GM18499 (cell line): Measurements from ENCODE around the gene TAF7.
"Not testable (repeated sequence)": the region's sequence is repeated elsewhere in the genome, so short reads cannot be mapped to it uniquely, and the experiment has no call there.

Experiments used
- ATAC-seq: cut with Tn5 transposase; IDR thresholded peaks from one replicate; pipeline ENCODE4 v1.9.1; 2021; ENCODE audit warnings: moderate number of reproducible peaks; ENCODE audit not compliant: insufficient read depth, unreplicated experiment

Gene TAF7, protein sequence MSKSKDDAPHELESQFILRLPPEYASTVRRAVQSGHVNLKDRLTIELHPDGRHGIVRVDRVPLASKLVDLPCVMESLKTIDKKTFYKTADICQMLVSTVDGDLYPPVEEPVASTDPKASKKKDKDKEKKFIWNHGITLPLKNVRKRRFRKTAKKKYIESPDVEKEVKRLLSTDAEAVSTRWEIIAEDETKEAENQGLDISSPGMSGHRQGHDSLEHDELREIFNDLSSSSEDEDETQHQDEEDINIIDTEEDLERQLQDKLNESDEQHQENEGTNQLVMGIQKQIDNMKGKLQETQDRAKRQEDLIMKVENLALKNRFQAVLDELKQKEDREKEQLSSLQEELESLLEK

DNA sequence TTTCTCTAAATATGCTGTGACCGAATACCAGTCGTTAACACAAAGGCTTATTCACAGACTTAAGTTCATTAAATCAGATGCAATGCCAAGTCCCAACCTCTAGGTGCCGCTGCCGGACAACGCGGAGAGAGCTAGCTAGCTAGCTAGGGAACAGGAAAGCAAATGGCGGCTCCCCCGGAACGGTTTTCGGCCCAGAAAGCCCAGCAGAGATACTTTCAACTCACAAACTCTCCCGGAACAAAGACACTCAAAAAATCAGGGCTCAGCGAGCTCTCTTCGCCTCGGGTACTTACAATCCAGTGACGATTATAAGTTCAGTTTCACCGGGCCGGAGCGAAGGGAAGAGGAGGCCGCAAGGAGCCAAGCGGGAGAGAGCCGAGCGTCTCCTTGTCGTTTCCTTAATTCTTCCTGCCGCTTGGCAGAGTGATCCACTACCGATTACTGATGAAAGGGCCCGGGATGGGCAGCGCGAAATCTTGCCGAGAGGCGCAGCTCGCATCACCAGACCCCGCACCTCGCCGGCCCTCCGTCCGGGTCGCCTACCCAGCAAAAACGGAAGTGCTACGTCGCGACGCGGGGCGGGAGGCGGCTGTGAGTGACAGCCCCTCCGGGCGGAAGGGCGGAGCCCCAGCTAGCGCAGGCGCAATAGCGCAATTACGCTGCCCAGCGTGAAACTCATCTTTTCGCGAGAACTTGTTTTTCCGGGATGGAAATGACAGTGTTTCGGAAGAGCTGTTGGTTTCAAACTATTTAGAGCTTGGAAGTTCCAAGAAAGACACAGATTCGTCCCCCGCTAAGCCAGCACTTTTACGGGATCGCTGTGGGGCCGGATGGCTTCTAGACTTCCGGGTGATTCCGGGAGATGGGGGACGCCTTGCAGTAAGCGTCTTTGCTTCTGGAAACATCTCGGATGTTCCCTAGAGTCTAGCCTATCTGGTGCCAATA is at the start of gene TAF7:
Gene TAF7 (minus strand): TSS at position 560 of the 945 bp plus-strand sequence. CDS start 740 bp downstream, outside the sequence.
- peak; percentile 69 for ATAC-seq

DNA sequence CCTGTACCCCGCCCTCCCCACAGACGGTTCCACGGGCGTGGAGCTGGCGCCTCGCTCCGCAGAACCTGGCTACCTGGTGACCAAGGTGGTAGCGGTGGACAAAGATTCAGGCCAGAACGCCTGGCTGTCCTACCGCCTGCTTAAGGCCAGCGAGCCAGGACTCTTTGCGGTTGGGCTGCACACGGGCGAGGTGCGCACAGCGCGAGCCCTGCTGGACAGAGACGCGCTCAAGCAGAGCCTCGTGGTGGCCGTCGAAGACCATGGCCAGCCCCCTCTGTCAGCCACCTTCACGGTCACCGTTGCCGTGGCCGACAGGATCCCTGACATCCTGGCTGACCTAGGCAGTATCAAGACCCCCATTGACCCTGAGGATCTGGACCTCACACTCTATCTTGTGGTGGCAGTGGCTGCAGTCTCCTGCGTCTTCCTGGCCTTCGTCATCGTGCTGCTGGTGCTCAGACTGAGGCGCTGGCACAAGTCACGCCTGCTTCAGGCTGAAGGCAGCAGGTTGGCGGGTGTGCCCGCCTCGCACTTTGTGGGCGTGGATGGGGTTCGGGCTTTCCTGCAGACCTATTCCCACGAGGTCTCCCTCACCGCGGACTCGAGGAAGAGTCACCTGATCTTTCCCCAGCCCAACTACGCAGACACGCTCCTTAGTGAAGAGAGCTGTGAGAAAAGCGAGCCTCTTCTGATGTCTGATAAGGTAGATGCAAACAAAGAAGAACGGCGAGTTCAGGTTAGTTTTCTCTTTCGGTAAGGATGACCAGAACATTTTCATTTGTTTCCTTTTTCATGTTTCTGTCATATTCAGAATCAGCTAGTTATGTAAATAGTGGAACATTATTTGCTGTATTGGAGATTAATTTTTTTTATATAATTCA is 45.7 kb upstream of the TAF7 start:
- ATAC-seq, result no peak

DNA sequence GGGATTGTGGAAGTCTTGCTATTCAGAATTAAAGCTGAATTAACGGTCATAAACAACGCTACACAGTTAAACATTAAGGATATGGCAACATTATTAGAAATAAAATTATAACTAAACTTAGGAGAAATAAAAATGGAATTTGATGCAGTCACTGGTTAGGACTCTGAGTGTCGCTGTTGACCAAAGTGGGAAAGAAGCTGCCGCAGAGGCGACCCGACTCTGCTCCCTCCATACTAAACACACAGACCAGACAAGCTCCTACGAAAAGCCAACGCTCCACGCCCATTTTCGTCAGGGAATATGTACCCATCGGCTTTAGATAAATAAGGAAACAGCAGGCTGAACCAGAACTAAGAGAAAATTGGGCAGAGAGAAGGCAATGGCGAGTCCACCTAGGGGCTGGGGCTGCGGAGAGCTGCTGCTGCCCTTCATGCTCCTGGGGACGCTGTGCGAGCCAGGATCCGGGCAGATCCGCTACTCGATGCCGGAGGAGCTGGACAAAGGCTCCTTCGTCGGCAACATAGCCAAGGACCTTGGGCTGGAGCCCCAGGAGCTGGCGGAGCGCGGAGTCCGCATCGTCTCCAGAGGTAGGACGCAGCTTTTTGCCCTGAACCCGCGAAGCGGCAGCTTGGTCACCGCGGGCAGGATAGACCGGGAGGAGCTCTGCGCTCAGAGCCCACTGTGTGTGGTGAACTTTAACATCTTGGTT is 43.5 kb upstream of the TAF7 start, which contains the start of gene PCDHGA5:
Gene PCDHGA5 (plus strand): TSS at position 211 of the 709 bp plus-strand sequence. CDS start 169 bp downstream, at position 380.
- ATAC-seq, result no peak

DNA sequence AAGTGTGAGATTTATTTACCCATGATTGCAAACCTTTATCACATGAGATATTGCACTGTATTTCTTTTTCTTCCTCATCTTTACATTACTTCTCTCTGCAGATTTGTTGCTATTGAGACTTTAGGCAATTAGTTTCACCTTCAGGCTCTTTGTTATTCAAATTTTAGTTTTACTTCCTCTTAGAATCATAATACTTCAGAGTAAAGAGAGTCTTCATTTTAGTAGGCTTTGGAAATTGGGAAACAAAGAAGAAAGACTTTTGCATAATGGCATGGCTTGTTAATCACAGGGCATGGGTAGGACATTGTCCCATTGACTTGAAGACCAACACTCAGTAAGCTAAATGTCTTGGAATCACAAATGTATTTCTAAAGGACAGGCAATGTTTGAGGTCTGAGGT is 42.1 kb upstream of the TAF7 start:
- no peak for ATAC-seq

DNA sequence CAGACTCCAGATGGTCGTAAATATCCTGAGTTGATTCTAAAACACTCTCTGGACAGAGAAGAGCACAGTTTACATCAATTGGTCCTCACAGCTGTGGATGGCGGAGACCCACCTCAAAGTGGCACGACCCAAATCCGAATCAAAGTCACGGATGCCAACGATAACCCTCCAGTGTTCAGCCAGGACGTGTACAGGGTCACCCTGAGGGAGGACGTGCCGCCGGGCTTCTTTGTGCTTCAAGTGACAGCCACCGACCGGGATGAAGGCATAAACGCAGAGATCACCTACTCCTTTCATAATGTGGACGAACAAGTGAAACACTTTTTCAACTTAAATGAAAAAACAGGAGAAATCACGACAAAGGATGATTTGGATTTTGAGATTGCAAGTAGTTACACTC is 40.1 kb upstream of the TAF7 start:
- ATAC-seq, result no peak

DNA sequence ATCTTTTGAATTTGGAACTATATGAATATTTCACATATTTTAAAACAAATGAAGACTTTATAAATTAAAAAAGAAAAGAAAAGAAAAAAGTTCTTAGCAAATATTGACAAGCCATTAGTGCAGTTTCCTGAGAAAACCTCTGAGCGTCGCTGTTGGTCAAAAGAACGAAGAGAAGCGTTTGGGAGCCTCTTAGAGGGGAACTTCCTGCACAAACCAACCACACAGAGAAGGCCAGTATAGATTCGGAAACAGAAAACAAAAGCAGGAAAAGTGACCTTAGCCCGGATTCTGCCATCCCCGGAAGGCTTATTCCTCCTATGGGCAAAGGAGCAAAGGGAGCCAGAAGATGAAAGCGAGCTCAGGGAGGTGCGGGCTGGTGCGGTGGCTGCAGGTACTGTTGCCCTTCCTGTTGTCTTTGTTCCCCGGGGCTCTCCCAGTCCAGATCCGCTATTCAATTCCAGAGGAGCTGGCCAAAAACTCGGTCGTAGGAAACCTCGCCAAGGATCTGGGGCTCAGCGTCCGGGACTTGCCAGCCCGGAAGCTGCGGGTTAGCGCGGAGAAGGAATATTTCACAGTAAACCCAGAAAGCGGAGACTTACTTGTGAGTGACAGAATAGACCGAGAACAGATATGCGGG is 39.3 kb upstream of the TAF7 start, which contains the start of gene PCDHGB2:
Gene PCDHGB2 (plus strand): TSS at position 205 of the 637 bp plus-strand sequence. CDS start 142 bp downstream, at position 347.
- no peak for ATAC-seq

DNA sequence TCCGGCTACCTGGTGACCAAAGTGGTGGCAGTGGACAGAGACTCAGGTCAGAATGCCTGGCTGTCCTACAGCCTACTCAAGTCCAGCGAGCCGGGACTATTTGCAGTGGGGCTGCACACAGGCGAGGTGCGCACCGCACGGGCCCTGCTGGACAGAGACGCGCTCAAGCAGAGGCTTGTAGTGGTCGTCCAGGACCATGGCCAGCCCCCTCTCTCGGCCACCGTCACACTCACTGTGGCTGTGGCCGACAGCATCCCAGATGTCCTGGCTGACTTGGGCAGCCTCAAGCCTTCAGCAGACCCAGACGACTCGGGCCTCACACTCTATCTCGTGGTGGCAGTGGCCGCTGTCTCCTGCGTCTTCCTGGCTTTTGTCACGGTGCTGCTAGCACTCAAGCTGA is 36.4 kb upstream of the TAF7 start:
- no peak for ATAC-seq

DNA sequence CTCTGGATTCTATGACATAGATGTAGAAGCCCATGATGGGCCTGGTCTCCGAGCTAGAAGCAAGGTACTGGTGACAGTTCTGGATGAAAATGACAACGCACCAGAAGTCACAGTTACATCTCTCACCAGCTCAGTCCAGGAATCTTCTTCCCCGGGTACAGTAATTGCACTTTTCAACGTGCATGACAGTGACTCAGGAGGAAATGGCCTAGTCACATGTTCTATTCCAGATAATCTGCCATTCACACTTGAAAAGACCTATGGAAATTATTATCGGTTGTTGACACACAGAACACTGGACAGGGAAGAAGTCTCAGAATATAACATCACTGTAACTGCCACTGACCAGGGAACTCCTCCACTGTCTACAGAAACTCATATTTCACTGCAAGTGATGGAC is 35.5 kb upstream of the TAF7 start:
- ATAC-seq, result no peak

DNA sequence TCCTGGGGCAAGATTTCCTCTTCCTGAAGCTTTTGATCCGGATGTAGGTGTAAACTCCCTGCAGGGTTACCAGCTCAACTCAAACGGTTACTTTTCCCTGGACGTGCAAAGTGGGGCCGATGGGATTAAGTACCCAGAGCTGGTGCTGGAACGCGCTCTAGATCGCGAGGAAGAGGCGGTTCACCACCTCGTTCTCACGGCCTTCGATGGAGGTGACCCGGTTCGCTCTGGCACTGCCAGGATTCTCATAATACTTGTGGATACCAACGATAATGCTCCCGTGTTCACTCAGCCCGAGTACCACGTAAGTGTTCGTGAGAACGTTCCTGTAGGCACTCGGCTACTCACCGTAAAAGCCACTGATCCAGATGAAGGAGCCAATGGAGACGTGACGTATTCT is 35.1 kb upstream of the TAF7 start:
- ATAC-seq, result no peak

DNA sequence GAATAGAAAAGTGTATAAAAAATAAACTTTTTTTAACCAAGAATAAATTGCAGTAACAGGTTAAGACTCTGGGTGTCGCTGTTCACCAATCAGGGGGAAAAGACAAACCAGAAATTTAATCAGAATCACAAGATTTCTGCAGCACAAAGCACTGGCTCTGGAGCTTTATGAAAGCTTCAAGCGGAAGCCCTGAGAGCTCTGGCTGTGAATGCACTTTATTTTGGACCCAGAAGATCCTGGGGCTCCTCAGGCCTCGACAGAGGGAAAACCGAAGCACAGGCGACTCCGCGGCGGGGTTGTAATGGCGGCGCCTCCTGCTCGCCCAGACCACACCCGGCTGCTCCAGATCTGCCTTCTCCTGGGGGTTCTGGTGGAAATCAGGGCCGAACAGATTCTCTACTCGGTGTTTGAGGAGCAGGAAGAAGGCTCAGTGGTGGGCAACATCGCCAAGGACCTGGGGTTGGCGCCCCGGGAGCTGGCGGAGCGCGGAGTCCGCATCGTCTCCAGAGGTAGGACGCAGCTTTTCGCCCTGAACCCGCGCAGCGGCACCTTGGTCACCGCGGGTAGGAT is 34.4 kb upstream of the TAF7 start, which contains the start of gene PCDHGA4:
Gene PCDHGA4 (plus strand): TSS at position 122 of the 570 bp plus-strand sequence. CDS start 87 bp downstream, at position 209.
- no peak for ATAC-seq

DNA sequence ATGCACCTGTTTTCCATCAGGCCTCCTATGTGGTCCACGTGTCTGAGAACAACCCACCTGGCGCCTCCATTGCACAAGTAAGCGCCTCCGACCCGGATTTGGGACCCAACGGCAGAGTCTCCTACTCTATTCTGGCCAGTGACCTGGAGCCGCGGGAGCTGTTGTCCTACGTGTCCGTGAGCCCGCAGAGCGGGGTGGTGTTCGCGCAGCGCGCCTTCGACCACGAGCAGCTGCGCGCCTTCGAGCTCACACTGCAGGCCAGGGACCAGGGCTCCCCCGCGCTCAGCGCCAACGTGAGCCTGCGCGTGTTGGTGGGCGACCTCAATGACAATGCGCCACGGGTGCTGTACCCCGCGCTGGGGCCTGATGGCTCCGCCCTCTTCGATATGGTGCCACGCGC is 31.0 kb upstream of the TAF7 start:
- ATAC-seq, result no peak

DNA sequence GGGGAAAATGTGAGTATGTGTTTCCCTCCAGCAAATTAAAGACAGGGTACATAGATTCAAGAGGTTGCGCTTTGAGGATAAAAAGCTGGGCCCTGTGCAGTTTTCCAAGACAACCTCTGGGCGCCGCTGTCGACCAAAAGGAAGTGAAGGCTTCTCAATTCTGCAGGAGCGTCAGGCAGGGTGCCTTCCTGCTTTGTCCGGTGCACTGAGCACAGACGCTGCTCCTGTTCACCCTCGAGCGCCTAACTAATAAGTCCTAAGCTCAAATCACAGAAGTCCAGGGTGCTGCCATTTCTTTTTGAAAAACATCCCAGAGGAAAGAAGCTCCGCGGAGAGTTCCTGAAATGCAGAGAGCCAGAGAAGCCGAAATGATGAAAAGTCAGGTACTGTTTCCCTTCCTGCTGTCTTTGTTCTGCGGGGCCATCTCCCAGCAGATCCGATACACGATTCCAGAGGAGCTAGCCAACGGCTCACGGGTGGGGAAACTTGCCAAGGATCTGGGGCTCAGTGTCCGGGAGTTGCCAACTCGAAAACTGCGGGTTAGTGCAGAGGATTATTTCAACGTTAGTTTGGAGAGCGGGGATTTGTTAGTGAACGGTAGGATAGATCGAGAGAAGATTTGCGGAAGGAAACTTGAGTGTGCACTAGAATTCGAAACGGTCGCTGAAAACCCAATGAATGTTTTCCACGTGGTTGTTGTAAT is 29.5 kb upstream of the TAF7 start, which contains the start of gene PCDHGB1:
Gene PCDHGB1 (plus strand): TSS at position 183 of the 703 bp plus-strand sequence. CDS start 162 bp downstream, at position 345.
- no peak for ATAC-seq

DNA sequence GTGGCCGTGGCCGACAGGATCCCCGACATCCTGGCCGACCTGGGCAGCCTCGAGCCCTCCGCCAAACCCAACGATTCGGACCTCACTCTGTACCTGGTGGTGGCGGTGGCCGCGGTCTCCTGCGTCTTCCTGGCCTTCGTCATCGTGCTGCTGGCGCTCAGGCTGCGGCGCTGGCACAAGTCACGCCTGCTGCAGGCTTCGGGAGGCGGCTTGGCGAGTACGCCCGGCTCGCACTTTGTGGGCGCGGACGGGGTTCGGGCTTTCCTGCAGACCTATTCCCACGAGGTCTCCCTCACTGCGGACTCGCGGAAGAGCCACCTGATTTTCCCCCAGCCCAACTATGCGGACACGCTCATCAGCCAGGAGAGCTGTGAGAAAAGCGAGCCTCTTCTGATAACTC is 25.4 kb upstream of the TAF7 start:
- ATAC-seq, result not testable (repeated sequence)

DNA sequence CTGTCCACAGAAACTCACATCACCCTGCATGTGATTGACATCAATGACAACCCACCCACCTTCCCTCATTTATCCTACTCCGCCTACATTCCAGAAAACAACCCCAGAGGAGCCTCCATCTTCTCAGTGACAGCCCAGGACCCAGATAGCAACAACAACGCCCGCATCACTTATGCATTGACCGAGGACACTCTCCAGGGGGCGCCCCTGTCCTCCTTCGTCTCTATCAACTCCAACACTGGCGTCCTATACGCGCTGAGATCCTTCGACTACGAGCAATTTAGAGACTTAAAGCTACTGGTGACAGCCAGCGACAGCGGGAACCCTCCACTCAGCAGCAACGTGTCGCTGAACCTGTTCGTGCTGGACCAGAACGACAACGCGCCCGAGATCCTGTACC is 24.7 kb upstream of the TAF7 start:
- ATAC-seq, result no peak

DNA sequence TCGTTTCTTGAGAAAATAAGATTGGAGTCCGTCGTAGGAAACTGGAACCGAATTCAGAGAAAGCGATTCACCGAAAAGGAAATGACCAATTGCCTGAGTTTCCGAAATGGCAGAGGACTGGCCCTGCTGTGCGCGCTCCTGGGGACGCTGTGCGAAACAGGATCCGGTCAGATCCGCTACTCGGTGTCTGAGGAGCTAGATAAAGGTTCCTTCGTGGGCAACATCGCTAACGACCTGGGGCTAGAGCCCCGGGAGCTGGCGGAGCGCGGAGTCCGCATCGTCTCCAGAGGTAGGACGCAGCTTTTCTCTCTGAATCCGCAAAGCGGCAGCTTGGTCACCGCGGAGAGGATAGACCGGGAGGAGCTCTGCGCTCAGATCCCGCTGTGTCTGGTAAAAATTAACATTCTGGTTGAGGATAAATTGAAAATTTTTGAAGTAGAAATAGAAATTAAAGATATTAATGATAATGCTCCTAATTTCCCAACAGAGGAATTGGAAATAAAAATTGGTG is 23.4 kb upstream of the TAF7 start:
- no peak for ATAC-seq

DNA sequence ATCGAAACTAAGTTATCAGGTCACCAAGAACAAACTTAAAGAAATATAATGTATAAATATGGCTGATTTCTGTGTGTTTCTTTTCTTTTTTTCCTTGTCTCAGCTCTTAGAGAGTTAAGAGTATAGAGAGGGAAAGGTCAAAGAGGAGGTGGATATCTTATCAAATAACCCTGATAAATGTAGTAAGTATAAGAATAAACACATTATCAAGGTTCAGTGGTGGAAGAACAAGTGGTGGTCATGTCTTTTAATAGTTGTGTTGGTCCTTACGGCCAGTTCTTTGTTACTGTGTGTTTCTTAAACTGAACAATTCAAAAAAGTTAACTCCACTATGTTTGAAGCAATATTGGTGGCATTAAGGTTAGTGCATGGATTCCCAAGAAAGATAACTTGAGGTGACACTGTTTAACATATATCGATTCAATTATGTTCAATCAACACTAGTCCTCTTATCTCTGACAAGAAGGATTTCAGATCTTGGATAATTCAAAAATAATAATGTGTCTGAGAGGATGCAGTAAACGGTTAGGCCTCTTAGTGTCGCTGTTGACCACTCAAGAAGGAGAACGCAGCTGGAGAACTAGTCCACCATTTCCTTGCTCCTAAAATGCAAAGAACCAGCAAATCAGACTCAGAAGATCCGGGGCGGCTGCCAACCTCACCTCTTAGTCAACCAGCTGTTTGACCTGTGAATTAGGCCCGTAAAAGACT is 22.8 kb upstream of the TAF7 start, which contains the start of gene PCDHGA3:
Gene PCDHGA3 (plus strand): TSS at position 588 of the 711 bp plus-strand sequence. CDS start 205 bp downstream, outside the sequence.
- ATAC-seq, result no peak

DNA sequence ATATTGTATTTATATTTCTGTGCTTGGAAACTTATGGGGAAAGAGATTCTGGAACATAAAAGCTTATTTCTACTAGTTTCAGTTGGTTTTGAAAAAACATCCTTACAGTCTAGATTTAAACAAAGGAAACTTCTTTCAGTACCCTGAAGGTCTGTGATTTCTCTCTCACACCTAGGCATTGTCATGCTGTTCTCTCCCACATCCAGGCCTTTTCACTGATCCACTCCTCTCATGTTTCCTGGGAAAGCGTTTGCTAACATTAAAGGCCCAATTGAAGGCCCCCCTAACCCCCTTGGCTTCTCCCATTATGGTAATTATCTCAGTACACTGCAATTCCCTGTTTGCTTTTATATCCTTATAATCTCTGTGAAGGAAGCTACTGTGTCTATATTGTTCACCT is 22.2 kb upstream of the TAF7 start:
- ATAC-seq, result no peak
